Activated CD8-positive, alpha-beta T cell treated with anti-CD3 and anti-CD28 coated beads for 36 hours (primary cell): ENCODE results near the gene RGP1. TPM values are rescaled to one million over a fixed set of nuclear protein-coding genes. Genes with fewer than 3 reads are reported as not detected.
A peak's percentile ranks its signal among the peaks of the same experiment; 100 is the strongest.

Experiments used
- ATAC-seq: fragments of 200-7000 bp; cut with Tn5 transposase; one replicate; pipeline ENCODE4 v1.10.0; 2021; ENCODE audit warnings: mild to moderate bottlenecking, moderate library complexity
- CTCF ChIA-PET: fragments of 350-600 bp; sonication (Branson Sonifier 250); formaldehyde crosslinking; loops from one replicate; lab custom pipeline; 2021; ENCODE audit warnings: antibody characterized with exemption; lab: Charles Lee
- POLR2A ChIA-PET: fragments of 350-600 bp; sonication (Branson Sonifier 250); formaldehyde crosslinking; loops from one replicate; lab custom pipeline; 2021; ENCODE audit warnings: antibody characterized with exemption; lab: Charles Lee
- DNase-seq: peaks from one replicate; pipeline ENCODE4 v3.0.0-alpha.2; 2020
- H3K27ac Mint-ChIP-seq: one replicate; pipeline ENCODE4 v1.8.0; 2021; ENCODE audit warnings: mild to moderate bottlenecking, mixed read lengths
- H3K27me3 Mint-ChIP-seq: one replicate; pipeline ENCODE4 v1.8.0; 2021; ENCODE audit warnings: mixed read lengths
- H3K36me3 Mint-ChIP-seq: one replicate; pipeline ENCODE4 v1.8.0; 2021; ENCODE audit warnings: low read depth, mixed read lengths
- H3K4me1 Mint-ChIP-seq: one replicate; pipeline ENCODE4 v1.8.0; 2021; ENCODE audit warnings: low read depth, mixed read lengths
- H3K4me3 Mint-ChIP-seq: one replicate; pipeline ENCODE4 v1.8.0; 2021; ENCODE audit warnings: mild to moderate bottlenecking, moderate library complexity, mixed read lengths
- H3K9me3 Mint-ChIP-seq: one replicate; pipeline ENCODE4 v1.8.0; 2021; ENCODE audit warnings: mixed read lengths
- CTCF ChIP-seq: fragments of 200-600 bp; IDR thresholded peaks from one replicate; pipeline ENCODE4 v1.8.0; 2022; ENCODE audit warnings: antibody characterized with exemption, mild to moderate bottlenecking
- intact Hi-C: fragments of 100-400 bp; cut with micrococcal nuclease; formaldehyde crosslinking; loops from one replicate; pipeline ENCODE4 v1.10.0; 2022
- total RNA-seq, 2 experiments: library from RNA; stranded (reverse); gene quantifications; one replicate each; pipeline ENCODE4 v1.2.3, GENCODE V29; 2021

The RGP1 gene
- total RNA-seq, 2 experiments from 2014 or later, result 13.0 to 14.8 TPM

GRCh38 chr9:35728041-35728971 is 20.8 kb upstream of the RGP1 start:
- Mint-ChIP-seq H3K4me3 (no peak overlapping the region), H3K36me3 (peaks cover 25% of the 10 kb centered on the region), H3K9me3 (no peaks in the 10 kb centered on the region), H3K27me3 (no peaks in the 10 kb centered on the region), H3K27ac (no peak overlapping the region), H3K4me1 (peaks cover 14% of the 10 kb centered on the region)
- TF ChIP-seq CTCF, result no peak
- ATAC-seq (peak; percentile 14), DNase-seq (peak; percentile 85)
- intact Hi-C loops, result loop anchor here (5.0 kb wide), 1 partner anchor 71 kb away; the partner anchor contains the start of genes CCDC107 and RMRP
- POLR2A ChIA-PET, result interaction anchor here (0.6 to 2.8 kb wide), 13 partner anchors 10 to 108 kb away, joined by 3 to 13 read pairs (median 4); partner anchors contain the start of genes CCDC107, GBA2, RGP1 and RMRP
- CTCF ChIA-PET, result interaction anchor here (0.9 to 14.0 kb wide), 21 partner anchors 8 to 119 kb away, joined by 3 to 170 read pairs (median 4); partner anchors contain the start of genes ARHGEF39, CCDC107, RMRP and TPM2

- Mint-ChIP-seq H3K36me3 (peaks cover 19% of the 10 kb centered on the region), H3K27me3 (no peaks in the 10 kb centered on the region), H3K9me3 (no peaks in the 10 kb centered on the region), H3K27ac (no peak overlapping the region), H3K4me1 (peaks cover 20% of the 10 kb centered on the region), H3K4me3 (no peak overlapping the region)
- ChIA-PET POLR2A (interaction anchor here (0.6 to 2.8 kb wide), 3 partner anchors 65 to 97 kb away, joined by 4 to 13 read pairs (median 4); partner anchors contain the start of genes CCDC107 and RMRP), CTCF (interaction anchor here (0.6 to 14.0 kb wide), 17 partner anchors 7 to 151 kb away, joined by 3 to 170 read pairs (median 6); partner anchors contain the start of genes ARHGEF39, CCDC107, RMRP and TPM2)
- intact Hi-C loops, result loop anchor here (5.0 kb wide), 1 partner anchor 72 kb away; the partner anchor contains the start of genes CCDC107 and RMRP
- DNase-seq (no peak), ATAC-seq (no peak)
- TF ChIP-seq CTCF, result no peak
Measured at GRCh38 chr9:35729101-35729500, 20.0 kb upstream of the RGP1 start.

- H3K4me3 Mint-ChIP-seq, result no peak overlapping the region
- intact Hi-C loops, result loop anchor here (5.0 kb wide), 3 partner anchors 73 to 128 kb away; partner anchors contain the start of genes CCDC107, HINT2 and RMRP
- CTCF ChIA-PET, result interaction anchor here (0.6 to 14.0 kb wide), 17 partner anchors 15 to 152 kb away, joined by 3 to 170 read pairs (median 7); partner anchors contain the start of genes ARHGEF39, CCDC107, GBA2 and RGP1
- TF ChIP-seq CTCF, result peak; percentile 64
- peak; percentile 53 for DNase-seq
- ATAC-seq, result no peak
- peaks cover 24% of the 10 kb centered on the region for H3K4me1 Mint-ChIP-seq
- H3K27ac Mint-ChIP-seq, result peak overlapping the region; percentile 53
- H3K36me3 Mint-ChIP-seq, result peaks cover 14% of the 10 kb centered on the region
- POLR2A ChIA-PET, result interaction anchor here (0.6 to 3.2 kb wide), 7 partner anchors 38 to 121 kb away, joined by 3 to 17 read pairs (median 4); partner anchors contain the start of genes CCDC107 and RMRP
- no peaks in the 10 kb centered on the region for H3K9me3 Mint-ChIP-seq
- H3K27me3 Mint-ChIP-seq, result no peaks in the 10 kb centered on the region
Measured at GRCh38 chr9:35729700-35730485, 19.2 kb upstream of the RGP1 start.

- intact Hi-C loops, result loop anchor here (5.0 kb wide), 2 partner anchors 87 to 128 kb away; partner anchors contain the start of gene HINT2
- H3K4me3 Mint-ChIP-seq, result no peak overlapping the region
- no peaks in the 10 kb centered on the region for H3K9me3 Mint-ChIP-seq
- ATAC-seq (no peak), DNase-seq (no peak)
- CTCF ChIA-PET, result interaction anchor here (0.6 to 14.0 kb wide), 14 partner anchors 15 to 119 kb away, joined by 3 to 170 read pairs (median 10); partner anchors contain the start of genes ARHGEF39, CCDC107, GBA2 and RGP1
- H3K27ac Mint-ChIP-seq, result peak overlapping the region; percentile 53
- H3K36me3 Mint-ChIP-seq, result peaks cover 16% of the 10 kb centered on the region
- peaks cover 24% of the 10 kb centered on the region for H3K4me1 Mint-ChIP-seq
- no peaks in the 10 kb centered on the region for H3K27me3 Mint-ChIP-seq
- POLR2A ChIA-PET, result interaction anchor here (0.6 to 3.2 kb wide), 8 partner anchors 10 to 144 kb away, joined by 3 to 17 read pairs (median 3); partner anchors contain the start of genes CCDC107 and RMRP
- TF ChIP-seq CTCF, result no peak
Measured at GRCh38 chr9:35730486-35730854, 18.6 kb upstream of the RGP1 start.
